OCI-LY1 (cell line): ENCODE results near the gene CRY2.

Source experiments
- H2AFZ ChIP-seq: fragments of 200-600 bp; sonication (generic), shearing (Covaris generic); 2 replicates; pipeline ENCODE4 v1.6.0; 2014; ENCODE audit warnings: antibody characterized with exemption, mild to moderate bottlenecking, low read length
- H3F3A ChIP-seq: fragments of 200-600 bp; sonication (generic), shearing (Covaris generic); 2 replicates; pipeline ENCODE4 v1.6.0; 2014; ENCODE audit warnings: mild to moderate bottlenecking, antibody characterized with exemption, low read length, moderate library complexity; ENCODE audit not compliant: insufficient read depth
- H3K27ac ChIP-seq: fragments of 200-600 bp; sonication (generic); 2 replicates; pipeline ENCODE4 v1.5.1; 2014; ENCODE audit warnings: low read length, mixed run types, mild to moderate bottlenecking, low read depth; ENCODE audit not compliant: poor library complexity, severe bottlenecking
- H3K27me3 ChIP-seq: fragments of 200-600 bp; sonication (generic); 2 replicates; pipeline ENCODE4 v1.6.0; 2014; ENCODE audit warnings: antibody characterized with exemption, mild to moderate bottlenecking, low read length, moderate library complexity; ENCODE audit not compliant: insufficient read depth
- H3K36me3 ChIP-seq: fragments of 200-600 bp; sonication (generic); 2 replicates; pipeline ENCODE4 v1.6.1; 2014; ENCODE audit warnings: mild to moderate bottlenecking, antibody characterized with exemption, low read length, moderate library complexity, mixed read lengths; ENCODE audit not compliant: insufficient read depth
- H3K4me1 ChIP-seq: fragments of 200-600 bp; sonication (generic); 2 replicates; pipeline ENCODE4 v1.5.1; 2014; ENCODE audit warnings: mild to moderate bottlenecking, low read length, moderate library complexity; ENCODE audit not compliant: insufficient read depth, severe bottlenecking
- H3K4me2 ChIP-seq: fragments of 200-600 bp; sonication (generic), shearing (Covaris generic); 2 replicates; pipeline ENCODE4 v1.6.1; 2014; ENCODE audit warnings: low read length
- H3K4me3 ChIP-seq: fragments of 200-600 bp; sonication (generic); 2 replicates; pipeline ENCODE4 v1.5.1; 2014; ENCODE audit warnings: low read length, low read depth, mild to moderate bottlenecking, mixed read lengths; ENCODE audit not compliant: poor library complexity, severe bottlenecking
- H3K79me2 ChIP-seq: fragments of 200-600 bp; shearing (Covaris generic); 2 replicates; pipeline ENCODE4 v1.6.1; 2016; ENCODE audit warnings: mixed run types, low read length, mixed read lengths; ENCODE audit not compliant: insufficient read depth
- H3K9ac ChIP-seq: fragments of 200-600 bp; sonication (generic), shearing (Covaris generic); 2 replicates; pipeline ENCODE4 v1.6.1; 2014; ENCODE audit warnings: mild to moderate bottlenecking, low read length, mixed read lengths
- H3K9me2 ChIP-seq: fragments of 200-600 bp; sonication (generic), shearing (Covaris generic); 2 replicates; pipeline ENCODE4 v1.6.1; 2014; ENCODE audit warnings: low read depth, mild to moderate bottlenecking, low read length, mixed read lengths
- H3K9me3 ChIP-seq: fragments of 200-600 bp; shearing (Covaris generic); 2 replicates; pipeline ENCODE4 v1.6.1; 2014; ENCODE audit warnings: low read length, mixed read lengths
- H4K20me1 ChIP-seq: fragments of 200-600 bp; sonication (generic), shearing (Covaris generic); 2 replicates; pipeline ENCODE4 v1.6.0; 2016; ENCODE audit warnings: mild to moderate bottlenecking, low read length; ENCODE audit not compliant: insufficient read depth
- EZH2 ChIP-seq: fragments of 200-600 bp; sonication (generic), shearing (Covaris generic); IDR thresholded peaks from 2 replicates; pipeline ENCODE4 v1.8.0; 2017; ENCODE audit warnings: borderline replicate concordance, mixed run types, mild to moderate bottlenecking, antibody characterized with exemption, low read length, moderate library complexity, mixed read lengths
- TF ChIP-seq, protein P1 (sequence below): fragments of 200-600 bp; sonication (generic), shearing (Covaris generic); IDR thresholded peaks from 2 replicates; pipeline ENCODE4 v1.5.1; 2017; ENCODE audit warnings: mild to moderate bottlenecking, antibody characterized with exemption, low read length, moderate library complexity, mixed read lengths

Gene CRY2

DNA sequence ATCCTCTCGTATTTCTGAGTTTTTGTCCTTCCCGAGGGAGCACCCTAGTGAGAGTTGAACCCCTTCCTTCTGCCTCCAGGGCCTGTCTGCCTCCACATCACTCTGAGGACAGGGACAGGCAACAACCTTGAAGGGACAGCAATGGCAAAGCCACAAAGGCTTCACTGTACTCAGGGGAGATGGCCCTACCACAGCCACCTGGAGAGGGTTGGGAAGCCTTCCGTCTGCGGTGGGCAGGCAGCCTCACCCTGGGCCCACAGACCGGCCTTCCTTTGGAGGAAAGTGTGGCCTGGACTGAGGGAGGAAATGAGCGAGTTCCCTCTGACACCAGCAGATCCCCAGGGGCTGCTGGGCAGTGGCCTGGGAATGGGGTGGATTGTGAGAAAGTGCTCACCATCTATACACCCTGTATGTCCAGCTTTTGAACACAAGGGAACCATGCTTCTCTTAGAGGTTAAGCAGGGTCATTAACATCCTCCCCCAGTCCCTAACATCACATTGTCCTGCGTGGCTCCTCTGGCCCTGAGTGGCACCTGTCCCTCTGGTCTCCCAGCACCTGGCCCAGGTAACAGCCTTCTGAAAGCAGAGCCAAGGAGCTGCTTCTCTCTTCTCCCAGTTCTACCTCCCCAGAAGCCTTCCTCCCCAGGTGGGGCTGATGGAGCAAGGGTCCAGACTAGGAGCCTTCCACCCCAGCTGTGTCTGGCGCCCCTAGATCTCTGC lies 35.5 kb upstream of the CRY2 start:
- Histone ChIP-seq H3K27ac (no peak overlapping the region), H3K9me3 (no peaks in the 10 kb centered on the region), H2AFZ (no peak overlapping the region), H3K9me2 (no peaks in the 10 kb centered on the region), H3K27me3 (no peaks in the 10 kb centered on the region), H3K4me2 (no peak overlapping the region), H3K4me1 (peaks cover 14% of the 10 kb centered on the region), H3K36me3 (peaks cover 8% of the 10 kb centered on the region), H3K79me2 (no peaks in the 10 kb centered on the region), H3F3A (no peaks in the 10 kb centered on the region), H3K9ac (no peak overlapping the region), H3K4me3 (no peak overlapping the region), H4K20me1 (no peaks in the 10 kb centered on the region)
- no peak for TF ChIP-seq EZH2
- TF ChIP-seq, protein P1, sequence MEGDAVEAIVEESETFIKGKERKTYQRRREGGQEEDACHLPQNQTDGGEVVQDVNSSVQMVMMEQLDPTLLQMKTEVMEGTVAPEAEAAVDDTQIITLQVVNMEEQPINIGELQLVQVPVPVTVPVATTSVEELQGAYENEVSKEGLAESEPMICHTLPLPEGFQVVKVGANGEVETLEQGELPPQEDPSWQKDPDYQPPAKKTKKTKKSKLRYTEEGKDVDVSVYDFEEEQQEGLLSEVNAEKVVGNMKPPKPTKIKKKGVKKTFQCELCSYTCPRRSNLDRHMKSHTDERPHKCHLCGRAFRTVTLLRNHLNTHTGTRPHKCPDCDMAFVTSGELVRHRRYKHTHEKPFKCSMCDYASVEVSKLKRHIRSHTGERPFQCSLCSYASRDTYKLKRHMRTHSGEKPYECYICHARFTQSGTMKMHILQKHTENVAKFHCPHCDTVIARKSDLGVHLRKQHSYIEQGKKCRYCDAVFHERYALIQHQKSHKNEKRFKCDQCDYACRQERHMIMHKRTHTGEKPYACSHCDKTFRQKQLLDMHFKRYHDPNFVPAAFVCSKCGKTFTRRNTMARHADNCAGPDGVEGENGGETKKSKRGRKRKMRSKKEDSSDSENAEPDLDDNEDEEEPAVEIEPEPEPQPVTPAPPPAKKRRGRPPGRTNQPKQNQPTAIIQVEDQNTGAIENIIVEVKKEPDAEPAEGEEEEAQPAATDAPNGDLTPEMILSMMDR = no peak

DNA sequence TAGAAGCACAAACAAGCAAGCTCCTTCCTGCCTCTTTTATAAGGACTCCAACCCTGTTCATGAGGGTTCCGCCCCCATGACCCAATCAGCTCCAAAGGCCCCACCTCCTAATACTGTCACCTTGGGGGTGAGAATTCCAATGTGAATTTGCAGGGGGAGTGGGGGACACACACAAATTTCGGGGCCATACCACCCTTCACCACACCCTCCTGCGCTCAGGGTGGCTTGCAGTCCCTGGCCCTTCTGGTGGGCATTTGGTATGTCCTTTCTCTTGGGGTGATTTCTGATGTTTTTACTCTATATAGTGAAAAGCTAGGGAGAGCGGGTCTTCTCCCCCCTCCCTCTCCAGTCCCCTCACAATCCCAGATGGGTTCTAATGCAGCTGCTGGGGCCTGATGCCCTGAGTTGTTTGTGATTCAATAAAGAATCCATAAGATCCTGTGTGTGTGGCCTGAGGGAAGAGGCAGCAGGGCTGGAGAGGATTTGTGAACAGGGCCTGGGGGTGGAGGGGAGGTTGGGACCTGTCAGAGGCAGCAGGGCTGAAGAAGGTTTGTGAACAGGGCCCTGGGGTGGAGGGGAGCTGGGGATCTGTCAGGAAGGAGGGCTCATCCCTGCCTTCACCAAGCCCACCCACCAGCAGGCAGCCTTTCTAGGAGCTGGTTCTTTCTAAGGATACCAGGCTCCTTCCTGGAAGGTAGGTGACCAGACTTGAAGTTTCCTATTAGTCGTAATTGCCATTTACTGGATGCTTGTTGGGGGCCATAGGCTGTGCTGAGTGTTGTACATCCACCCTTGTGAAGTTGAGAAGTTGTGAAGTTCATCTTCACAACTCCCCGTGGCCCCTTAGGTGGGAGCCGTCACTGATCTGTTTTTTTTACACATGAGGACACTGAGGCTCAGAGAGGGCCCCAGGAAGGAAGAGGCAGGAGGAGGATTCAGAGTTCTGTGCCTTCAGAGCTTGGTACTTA lies 34.4 kb upstream of the CRY2 start:
- Histone ChIP-seq H3K36me3 (peaks cover 8% of the 10 kb centered on the region), H3K4me3 (no peak overlapping the region), H3K79me2 (no peaks in the 10 kb centered on the region), H3K9me2 (no peaks in the 10 kb centered on the region), H3K4me2 (no peak overlapping the region), H3K27me3 (no peaks in the 10 kb centered on the region), H3K9me3 (no peaks in the 10 kb centered on the region), H3K27ac (no peak overlapping the region), H3K9ac (no peak overlapping the region), H2AFZ (no peak overlapping the region), H3K4me1 (peaks cover 14% of the 10 kb centered on the region), H3F3A (no peaks in the 10 kb centered on the region), H4K20me1 (no peaks in the 10 kb centered on the region)
- TF ChIP-seq, protein P1 = no peak
- no peak for TF ChIP-seq EZH2

DNA sequence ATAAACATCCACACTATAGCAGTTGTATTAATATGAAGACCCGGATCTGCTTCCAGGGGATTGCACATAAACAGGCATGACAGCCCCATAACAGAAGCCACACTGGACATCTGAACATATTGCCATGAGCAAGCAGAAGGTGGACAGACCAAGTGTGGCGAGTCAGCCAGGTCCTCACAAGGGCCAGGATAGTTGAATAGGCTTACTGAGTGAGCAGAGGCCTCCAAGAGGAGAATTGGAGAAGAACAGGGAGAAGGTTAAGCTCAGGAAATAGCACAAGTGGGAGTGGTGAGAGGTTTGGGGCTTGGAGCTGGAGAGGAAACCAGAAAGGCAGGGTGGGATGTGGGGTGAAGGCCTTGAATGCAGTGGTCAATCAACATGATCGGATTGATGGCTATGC lies 31.5 kb upstream of the CRY2 start:
- no peaks in the 10 kb centered on the region for H3F3A ChIP-seq
- no peak overlapping the region for H3K4me2 ChIP-seq
- H3K9me2 ChIP-seq = no peaks in the 10 kb centered on the region
- peaks cover 7% of the 10 kb centered on the region for H3K36me3 ChIP-seq
- H3K27me3 ChIP-seq = no peaks in the 10 kb centered on the region
- no peak overlapping the region for H3K4me3 ChIP-seq
- H3K4me1 ChIP-seq = peaks cover 22% of the 10 kb centered on the region
- no peak overlapping the region for H3K9ac ChIP-seq
- H4K20me1 ChIP-seq = no peaks in the 10 kb centered on the region
- no peaks in the 10 kb centered on the region for H3K79me2 ChIP-seq
- no peak overlapping the region for H3K27ac ChIP-seq
- no peak overlapping the region for H2AFZ ChIP-seq
- TF ChIP-seq, protein P1 = no peak
- TF ChIP-seq EZH2 = no peak
- no peaks in the 10 kb centered on the region for H3K9me3 ChIP-seq
